BE2C (cell line): ENCODE measurements around the gene FBLN1.

Experiments
- DNase-seq: peaks from one replicate; pipeline ENCODE4 v3.0.0-alpha.2; 2020
- H3K27me3 ChIP-seq: fragments of 250-450 bp; sonication (Bioruptor Pico); 2 replicates; pipeline ENCODE4 v1.5.1; 2020; ENCODE audit warnings: mild to moderate bottlenecking
- H3K36me3 ChIP-seq: fragments of 250-450 bp; sonication (Bioruptor Pico); 2 replicates; pipeline ENCODE4 v1.5.1; 2020; ENCODE audit warnings: mild to moderate bottlenecking
- H3K4me1 ChIP-seq: fragments of 250-450 bp; sonication (Bioruptor Pico); 2 replicates; pipeline ENCODE4 v1.5.1; 2020
- H3K4me3 ChIP-seq: 2 replicates; pipeline ENCODE4 v1.5.1; 2011; ENCODE audit warnings: low read depth, low read length
- H3K9me3 ChIP-seq: fragments of 250-450 bp; sonication (Bioruptor Pico); 2 replicates; pipeline ENCODE4 v1.5.1; 2020
- TF ChIP-seq, protein P1 (sequence below): IDR thresholded peaks from 2 replicates; pipeline ENCODE4 v1.5.1; 2012; ENCODE audit warnings: mild to moderate bottlenecking, low read depth, low read length

Gene FBLN1

DNA sequence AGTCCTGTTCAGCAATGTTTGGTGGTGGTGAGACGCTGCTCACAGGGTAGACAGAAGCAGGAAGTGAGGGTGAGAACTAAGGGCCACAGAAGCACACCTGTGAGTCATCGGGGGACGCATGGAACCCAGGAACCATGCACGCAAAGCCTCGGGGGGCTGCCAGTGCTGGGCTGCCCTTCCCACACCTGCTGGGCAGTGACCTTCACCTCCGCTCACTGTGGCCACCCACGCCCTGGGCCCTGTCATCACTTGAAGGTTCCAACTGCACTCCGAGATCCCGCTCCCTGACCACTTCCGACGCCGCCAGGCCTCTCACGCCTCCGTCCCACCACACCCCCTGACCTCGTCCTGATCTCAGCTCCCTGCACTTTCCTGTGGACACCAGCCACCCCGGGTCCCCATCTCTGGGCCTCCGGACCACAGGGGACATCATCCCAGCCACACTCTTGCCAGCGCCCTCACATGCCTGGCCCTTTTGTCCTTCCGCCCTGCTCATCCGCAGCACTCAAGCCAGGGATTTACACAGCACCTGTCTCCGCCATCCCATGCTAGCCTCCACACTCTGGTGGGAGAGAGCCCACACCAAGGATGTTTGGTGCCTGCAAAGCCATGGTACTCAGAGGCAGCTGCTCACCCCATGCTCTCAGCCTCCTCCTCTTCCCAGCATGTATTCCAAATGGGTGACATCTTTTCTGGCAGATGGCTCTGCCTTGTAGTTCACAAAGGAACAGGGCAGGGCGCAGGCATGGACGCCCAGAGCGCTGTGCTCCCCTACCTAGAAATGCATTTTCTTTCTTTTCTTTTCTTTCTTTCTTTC lies 145.8 kb downstream of the FBLN1 start:
- Histone ChIP-seq H3K4me1 (peaks cover 6% of the 10 kb centered on the region; the same call in 1 of the 2 replicates), H3K27me3 (no peaks in the 10 kb centered on the region), H3K36me3 (no peaks in the 10 kb centered on the region), H3K9me3 (no peaks in the 10 kb centered on the region), H3K4me3 (no peak overlapping the region)
- TF ChIP-seq, protein P1, sequence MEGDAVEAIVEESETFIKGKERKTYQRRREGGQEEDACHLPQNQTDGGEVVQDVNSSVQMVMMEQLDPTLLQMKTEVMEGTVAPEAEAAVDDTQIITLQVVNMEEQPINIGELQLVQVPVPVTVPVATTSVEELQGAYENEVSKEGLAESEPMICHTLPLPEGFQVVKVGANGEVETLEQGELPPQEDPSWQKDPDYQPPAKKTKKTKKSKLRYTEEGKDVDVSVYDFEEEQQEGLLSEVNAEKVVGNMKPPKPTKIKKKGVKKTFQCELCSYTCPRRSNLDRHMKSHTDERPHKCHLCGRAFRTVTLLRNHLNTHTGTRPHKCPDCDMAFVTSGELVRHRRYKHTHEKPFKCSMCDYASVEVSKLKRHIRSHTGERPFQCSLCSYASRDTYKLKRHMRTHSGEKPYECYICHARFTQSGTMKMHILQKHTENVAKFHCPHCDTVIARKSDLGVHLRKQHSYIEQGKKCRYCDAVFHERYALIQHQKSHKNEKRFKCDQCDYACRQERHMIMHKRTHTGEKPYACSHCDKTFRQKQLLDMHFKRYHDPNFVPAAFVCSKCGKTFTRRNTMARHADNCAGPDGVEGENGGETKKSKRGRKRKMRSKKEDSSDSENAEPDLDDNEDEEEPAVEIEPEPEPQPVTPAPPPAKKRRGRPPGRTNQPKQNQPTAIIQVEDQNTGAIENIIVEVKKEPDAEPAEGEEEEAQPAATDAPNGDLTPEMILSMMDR: no peak
- DNase-seq: no peak

DNA sequence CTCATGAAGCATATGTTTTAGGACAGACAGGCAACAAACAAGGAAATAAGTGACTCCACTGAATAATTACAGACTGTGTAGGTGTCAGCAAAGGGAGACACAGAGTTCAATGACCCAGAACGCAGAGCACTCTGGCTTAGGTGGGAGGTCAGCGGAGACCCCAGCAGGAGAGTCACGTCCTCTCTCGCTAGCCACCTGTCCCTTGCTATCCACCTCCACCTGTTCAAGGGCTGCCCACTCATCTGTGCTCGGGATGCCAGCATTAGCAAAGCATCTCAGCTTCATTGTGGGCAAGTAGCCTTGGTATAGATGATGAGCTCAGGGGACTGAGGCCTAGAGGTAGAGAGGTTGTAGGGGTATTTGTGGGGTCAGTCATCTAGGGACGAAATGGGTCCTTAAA lies 147.1 kb downstream of the FBLN1 start:
- H3K27me3 ChIP-seq: no peaks in the 10 kb centered on the region
- no peak for DNase-seq
- TF ChIP-seq, protein P1: no peak
- H3K4me3 ChIP-seq: no peak overlapping the region
- H3K36me3 ChIP-seq: no peaks in the 10 kb centered on the region
- H3K4me1 ChIP-seq: peaks cover 6% of the 10 kb centered on the region; the same call in 1 of the 2 replicates
- no peaks in the 10 kb centered on the region for H3K9me3 ChIP-seq

DNA sequence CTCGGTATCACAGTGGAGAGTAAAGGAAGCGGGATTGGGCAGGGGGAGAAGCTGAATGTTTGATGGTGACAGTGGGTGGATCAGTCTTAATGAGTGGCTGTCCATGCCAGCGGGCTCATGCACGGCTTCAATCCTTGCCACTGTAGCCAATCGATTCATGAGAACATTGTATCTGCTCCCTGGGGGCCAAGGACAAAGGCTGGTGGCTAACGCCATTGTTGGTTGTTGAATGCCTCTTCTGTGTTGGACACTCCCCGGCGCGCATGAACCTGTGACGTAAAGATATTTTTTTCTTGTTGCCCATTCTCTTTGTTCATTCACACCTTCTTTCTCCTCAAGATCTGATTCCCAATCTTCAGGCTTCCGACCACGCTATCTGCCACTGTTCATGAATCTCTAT lies 148.0 kb downstream of the FBLN1 start:
- no peaks in the 10 kb centered on the region for H3K9me3 ChIP-seq
- no peaks in the 10 kb centered on the region for H3K27me3 ChIP-seq

More for the DNA sequence above, 148.0 kb downstream of the FBLN1 start:
- TF ChIP-seq, protein P1: no peak
- H3K4me3 ChIP-seq: no peak overlapping the region
- peaks cover 6% of the 10 kb centered on the region; the same call in 1 of the 2 replicates for H3K4me1 ChIP-seq
- no peak for DNase-seq
- H3K36me3 ChIP-seq: no peaks in the 10 kb centered on the region
